Dendritic cell treated with granulocyte-macrophage colony-stimulating factor and Interleukin-4, amounts not matched to agents 40 ng/mL and 50 ng/mL, for 4 days (primary cell): ENCODE data around the gene GAS7.

ENCODE experiments used
- H3K27ac Mint-ChIP-seq: one replicate; pipeline ENCODE4 v1.8.0; 2022; ENCODE audit warnings: mild to moderate bottlenecking, mixed read lengths
- H3K27me3 Mint-ChIP-seq: one replicate; pipeline ENCODE4 v1.8.0; 2022; ENCODE audit warnings: mild to moderate bottlenecking, mixed read lengths
- H3K36me3 Mint-ChIP-seq: one replicate; pipeline ENCODE4 v1.8.0; 2022; ENCODE audit warnings: low read depth, mixed read lengths
- H3K4me1 Mint-ChIP-seq: one replicate; pipeline ENCODE4 v1.8.0; 2022; ENCODE audit warnings: low read depth, mixed read lengths
- H3K4me3 Mint-ChIP-seq: one replicate; pipeline ENCODE4 v1.8.0; 2022; ENCODE audit warnings: mild to moderate bottlenecking, moderate library complexity, mixed read lengths
- H3K9me3 Mint-ChIP-seq: one replicate; pipeline ENCODE4 v1.8.0; 2022; ENCODE audit warnings: mixed read lengths
- intact Hi-C: fragments of 100-400 bp; cut with micrococcal nuclease; formaldehyde crosslinking; loops from one replicate; pipeline ENCODE4 v1.15.0; 2022

GAS7 gene

GRCh38 chr17:10198509-10199249, at the start of gene GAS7:
TSS of gene GAS7 (minus strand) at chr17:10198606.
- Mint-ChIP-seq H3K27me3 (peaks cover 11% of the 10 kb centered on the region), H3K4me1 (peaks cover 38% of the 10 kb centered on the region), H3K9me3 (peaks cover 13% of the 10 kb centered on the region), H3K36me3 (peaks cover 35% of the 10 kb centered on the region), H3K4me3 (peak within 1 kb of the TSS; percentile 86), H3K27ac (peak within 1 kb of the TSS; percentile 42)
- intact Hi-C loops: no loop called here

GRCh38 chr17:10247810-10248209, 49.4 kb upstream of the GAS7 start:
- Mint-ChIP-seq H3K4me3 (no peak overlapping the region), H3K9me3 (no peaks in the 10 kb centered on the region), H3K27me3 (peaks cover 10% of the 10 kb centered on the region), H3K4me1 (peaks cover 12% of the 10 kb centered on the region), H3K27ac (no peak overlapping the region), H3K36me3 (no peaks in the 10 kb centered on the region)
- intact Hi-C loops: no loop called here

GRCh38 chr17:10243883-10244844, 45.8 kb upstream of the GAS7 start:
- intact Hi-C loops: no loop called here
- Mint-ChIP-seq H3K4me1 (peaks cover 4% of the 10 kb centered on the region), H3K27me3 (peaks cover 13% of the 10 kb centered on the region), H3K27ac (no peak overlapping the region), H3K4me3 (no peak overlapping the region), H3K9me3 (no peaks in the 10 kb centered on the region), H3K36me3 (no peaks in the 10 kb centered on the region)

GRCh38 chr17:10241781-10242180, 43.4 kb upstream of the GAS7 start:
- intact Hi-C loops: no loop called here
- Mint-ChIP-seq H3K9me3 (no peaks in the 10 kb centered on the region), H3K4me1 (peaks cover 4% of the 10 kb centered on the region), H3K27ac (no peak overlapping the region), H3K36me3 (no peaks in the 10 kb centered on the region), H3K4me3 (no peak overlapping the region), H3K27me3 (peaks cover 9% of the 10 kb centered on the region)

- intact Hi-C loops: no loop called here
- H3K36me3 Mint-ChIP-seq: no peaks in the 10 kb centered on the region
- no peaks in the 10 kb centered on the region for H3K4me1 Mint-ChIP-seq
- no peak overlapping the region for H3K4me3 Mint-ChIP-seq
- no peak overlapping the region for H3K27ac Mint-ChIP-seq
- peaks cover 16% of the 10 kb centered on the region for H3K27me3 Mint-ChIP-seq
- H3K9me3 Mint-ChIP-seq: no peaks in the 10 kb centered on the region
These were observed 40.3 kb upstream of the GAS7 start for GRCh38 chr17:10238661-10239060.

- Mint-ChIP-seq H3K9me3 (peaks cover 6% of the 10 kb centered on the region), H3K4me1 (no peaks in the 10 kb centered on the region), H3K27me3 (peaks cover 10% of the 10 kb centered on the region), H3K4me3 (no peak overlapping the region), H3K27ac (no peak overlapping the region), H3K36me3 (no peaks in the 10 kb centered on the region)
- intact Hi-C loops: no loop called here
These were observed 35.6 kb upstream of the GAS7 start for GRCh38 chr17:10234033-10234432.

- H3K27me3 Mint-ChIP-seq: peaks cover 10% of the 10 kb centered on the region
- no peaks in the 10 kb centered on the region for H3K4me1 Mint-ChIP-seq
- H3K4me3 Mint-ChIP-seq: no peak overlapping the region
- intact Hi-C loops: no loop called here
- H3K27ac Mint-ChIP-seq: no peak overlapping the region
- peaks cover 6% of the 10 kb centered on the region for H3K9me3 Mint-ChIP-seq
- no peaks in the 10 kb centered on the region for H3K36me3 Mint-ChIP-seq
These were observed 34.8 kb upstream of the GAS7 start for GRCh38 chr17:10233161-10233560.

- intact Hi-C loops: no loop called here
- no peak overlapping the region for H3K4me3 Mint-ChIP-seq
- no peak overlapping the region for H3K27ac Mint-ChIP-seq
- peaks cover 6% of the 10 kb centered on the region for H3K9me3 Mint-ChIP-seq
- peaks cover 23% of the 10 kb centered on the region for H3K4me1 Mint-ChIP-seq
- no peaks in the 10 kb centered on the region for H3K36me3 Mint-ChIP-seq
- peaks cover 1% of the 10 kb centered on the region for H3K27me3 Mint-ChIP-seq
These were observed 30.8 kb upstream of the GAS7 start for GRCh38 chr17:10229181-10229580.

GRCh38 chr17:10226930-10227695, 28.7 kb upstream of the GAS7 start:
- Mint-ChIP-seq H3K27me3 (peaks cover 1% of the 10 kb centered on the region), H3K36me3 (peaks cover 6% of the 10 kb centered on the region), H3K27ac (no peak overlapping the region), H3K9me3 (peaks cover 15% of the 10 kb centered on the region), H3K4me1 (peaks cover 23% of the 10 kb centered on the region), H3K4me3 (no peak overlapping the region)
- intact Hi-C loops: loop anchor here (2.0 kb wide), 2 partner anchors 110 to 260 kb away; no protein-coding TSS in a partner anchor

GRCh38 chr17:10224582-10225195, 26.3 kb upstream of the GAS7 start:
- peaks cover 1% of the 10 kb centered on the region for H3K27me3 Mint-ChIP-seq
- H3K4me1 Mint-ChIP-seq: peaks cover 23% of the 10 kb centered on the region
- H3K27ac Mint-ChIP-seq: no peak overlapping the region
- H3K4me3 Mint-ChIP-seq: no peak overlapping the region
- peaks cover 6% of the 10 kb centered on the region for H3K36me3 Mint-ChIP-seq
- intact Hi-C loops: no loop called here
- H3K9me3 Mint-ChIP-seq: peaks cover 14% of the 10 kb centered on the region

GRCh38 chr17:10219193-10219592, 20.8 kb upstream of the GAS7 start:
- H3K4me1 Mint-ChIP-seq: peaks cover 4% of the 10 kb centered on the region
- H3K36me3 Mint-ChIP-seq: peaks cover 6% of the 10 kb centered on the region
- peaks cover 22% of the 10 kb centered on the region for H3K9me3 Mint-ChIP-seq
- no peak overlapping the region for H3K4me3 Mint-ChIP-seq
- H3K27me3 Mint-ChIP-seq: peaks cover 3% of the 10 kb centered on the region
- intact Hi-C loops: no loop called here
- H3K27ac Mint-ChIP-seq: no peak overlapping the region

- Mint-ChIP-seq H3K4me1 (peaks cover 4% of the 10 kb centered on the region), H3K27me3 (peaks cover 3% of the 10 kb centered on the region)
- intact Hi-C loops: no loop called here
These were observed 19.5 kb upstream of the GAS7 start for GRCh38 chr17:10217916-10218315.

GRCh38 chr17:10216213-10216938, 18.0 kb upstream of the GAS7 start:
- Mint-ChIP-seq H3K36me3 (no peaks in the 10 kb centered on the region), H3K9me3 (peaks cover 13% of the 10 kb centered on the region), H3K4me1 (peaks cover 4% of the 10 kb centered on the region), H3K27me3 (peaks cover 3% of the 10 kb centered on the region), H3K27ac (no peak overlapping the region), H3K4me3 (no peak overlapping the region)
- intact Hi-C loops: no loop called here

More at GRCh38 chr17:10217916-10218315, 19.5 kb upstream of the GAS7 start:
- Mint-ChIP-seq H3K27ac (no peak overlapping the region), H3K36me3 (peaks cover 2% of the 10 kb centered on the region), H3K4me3 (no peak overlapping the region), H3K9me3 (peaks cover 17% of the 10 kb centered on the region)
